Right cardiac atrium (tissue), 5 donors: ENCODE data around the gene RAD17. TPM values are rescaled to one million over a fixed set of nuclear protein-coding genes. Genes with fewer than 3 reads are reported as not detected.
A peak's percentile ranks its signal among the peaks of the same experiment; 100 is the strongest.
"Not testable (repeated sequence)": the region's sequence is repeated elsewhere in the genome, so short reads cannot be mapped to it uniquely, and the experiment has no call there.

Experiments
- ATAC-seq, 2 donors: fragments of 200-7000 bp; cut with Tn5 transposase; one replicate each; pipeline versions ENCODE4 v1.8.0 to v1.9.1; 2020; ENCODE audit warnings: moderate library complexity in 2 of 2, mild to moderate bottlenecking in 1 of 2
- DNase-seq, 3 donors: peaks; one replicate each; pipeline ENCODE4 v3.0.0-alpha.2; 2020
- H3K27ac ChIP-seq: one replicate; pipeline ENCODE4 v1.5.1; 2013; ENCODE audit warnings: mild to moderate bottlenecking, low read length, control low read depth, moderate library complexity
- H3K27me3 ChIP-seq: one replicate; pipeline ENCODE4 v1.6.1; 2013; ENCODE audit not compliant: control insufficient read depth, insufficient read depth
- H3K4me1 ChIP-seq: one replicate; pipeline ENCODE4 v1.6.1; 2013; ENCODE audit warnings: low read length; ENCODE audit not compliant: control insufficient read depth, insufficient read depth
- H3K4me3 ChIP-seq: one replicate; pipeline ENCODE4 v1.5.1; 2013; ENCODE audit warnings: low read length, control low read depth
- H3K9me3 ChIP-seq: one replicate; pipeline ENCODE4 v1.6.1; 2013; ENCODE audit warnings: low read length; ENCODE audit not compliant: control insufficient read depth
- whole genome bisulfite sequencing: extraction: QIAGEN DNeasy Blood & Tissue Kit; methylation state at CpG from one replicate; pipeline ENCODE4 v1.1.7; 2013; 5-methylcytosine and 5-hydroxymethylcytosine counted together
- intact Hi-C, 4 donors: fragments of 100-400 bp; cut with DNase I; formaldehyde crosslinking; loops; one replicate each; pipeline versions ENCODE4 v1.11.0 to v1.14.0; 2022 to 2023
- polyA plus RNA-seq: library from polyadenylated mRNA; stranded (reverse); fragments of 200-250 nt; gene quantifications from one replicate; pipeline ENCODE4 v1.2.3, GENCODE V29; 2013
- total RNA-seq, 4 donors: library from RNA; stranded (reverse); fragmentation: NEBNext Ultra II Directional; extraction: Animal tissue kit (Norgen Biotek cat#: 25700); gene quantifications; one replicate each; pipeline ENCODE4 v1.2.1, GENCODE V29; 2021
- donor health status: healthy with polysubstance abuse.
- donor health status: DM: no; HTN: yes; CAD: no.
- donor health status: DM: no; HTN: no; CAD: no.
- donor health status: DM: no; HTN: yes; CAD: no; lungs with severe emphysema.
- donor health status: DM: yes; HTN: yes; CAD: no.

The RAD17 gene
- total and polyA plus RNA-seq, 5 donors = 10.3 to 19.1 (median 18.5) TPM

GRCh38 chr5:69378376-69378775 lies 8.8 kb downstream of the RAD17 start:
- Histone ChIP-seq H3K9me3 (no peaks in the 10 kb centered on the region), H3K4me1 (no peaks in the 10 kb centered on the region), H3K27me3 (no peaks in the 10 kb centered on the region), H3K4me3 (no peak overlapping the region), H3K27ac (no peak overlapping the region)
- intact Hi-C loops = no loop called here
- ATAC-seq (no peak), DNase-seq (no peak)

GRCh38 chr5:69404659-69405330 lies 35.2 kb downstream of the RAD17 start:
- no peak for DNase-seq
- intact Hi-C loops = no loop called here
- Histone ChIP-seq H3K27ac (no peak overlapping the region), H3K27me3 (no peaks in the 10 kb centered on the region), H3K4me1 (no peaks in the 10 kb centered on the region), H3K4me3 (no peak overlapping the region), H3K9me3 (no peaks in the 10 kb centered on the region)
- WGBS = 88% methylated on average over 15 of the region's 15 CpGs
- no peak for ATAC-seq

- peak; percentile 71 to 86 (median 85) for DNase-seq
- H3K27ac ChIP-seq = no peak within 1 kb of the TSS
- WGBS = 19% methylated on average over 78 of the region's 78 CpGs
- no peaks in the 10 kb centered on the region for H3K4me1 ChIP-seq
- peak; percentile 97 to 99 for ATAC-seq
- H3K9me3 ChIP-seq = no peaks in the 10 kb centered on the region
- peak within 1 kb of the TSS; percentile 68 for H3K4me3 ChIP-seq
- no peaks in the 10 kb centered on the region for H3K27me3 ChIP-seq
- intact Hi-C loops = no loop called here
These were observed 45.4 kb downstream of the RAD17 start, which contains the start of gene MARVELD2 for GRCh38 chr5:69414885-69415583. Gene MARVELD2, plus strand, starts transcription at chr5:69415116. Its CDS starts 4,270 bp downstream, at chr5:69419386.

- intact Hi-C loops = no loop called here
- DNase-seq (no peak), ATAC-seq (no peak)
- WGBS = 56% methylated on average over 18 of the region's 18 CpGs
- Histone ChIP-seq H3K4me3 (peak overlapping the region; percentile 68), H3K9me3 (no peaks in the 10 kb centered on the region), H3K27me3 (no peaks in the 10 kb centered on the region), H3K27ac (no peak overlapping the region), H3K4me1 (no peaks in the 10 kb centered on the region)
These were observed 46.0 kb downstream of the RAD17 start for GRCh38 chr5:69415584-69415958.

- no peak for ATAC-seq
- Histone ChIP-seq H3K9me3 (no peaks in the 10 kb centered on the region), H3K27me3 (no peaks in the 10 kb centered on the region), H3K4me1 (no peaks in the 10 kb centered on the region), H3K4me3 (no peak overlapping the region), H3K27ac (no peak overlapping the region)
- 93% methylated on average over 6 of the region's 6 CpGs for WGBS
- intact Hi-C loops = no loop called here
- no peak for DNase-seq
These were observed 46.6 kb downstream of the RAD17 start for GRCh38 chr5:69416180-69416579.

GRCh38 chr5:69416699-69417098 lies 47.1 kb downstream of the RAD17 start:
- no peak for ATAC-seq
- Histone ChIP-seq H3K4me3 (no peak overlapping the region), H3K27ac (no peak overlapping the region), H3K27me3 (no peaks in the 10 kb centered on the region), H3K9me3 (no peaks in the 10 kb centered on the region), H3K4me1 (no peaks in the 10 kb centered on the region)
- DNase-seq = no peak
- intact Hi-C loops = no loop called here

- 92% methylated on average over 3 of the region's 3 CpGs for WGBS
- intact Hi-C loops = no loop called here
These were observed 48.9 kb downstream of the RAD17 start for GRCh38 chr5:69418554-69418953.

GRCh38 chr5:69431424-69432303 lies 62.0 kb downstream of the RAD17 start:
- no peak for DNase-seq
- Histone ChIP-seq H3K4me1 (no peaks in the 10 kb centered on the region), H3K9me3 (no peaks in the 10 kb centered on the region), H3K4me3 (no peak overlapping the region), H3K27me3 (no peaks in the 10 kb centered on the region), H3K27ac (no peak overlapping the region)
- ATAC-seq = no peak
- WGBS = 87% methylated on average over 11 of the region's 11 CpGs
- intact Hi-C loops = no loop called here

More at GRCh38 chr5:69418554-69418953, 48.9 kb downstream of the RAD17 start:
- ATAC-seq (no peak), DNase-seq (no peak)
- no peak overlapping the region for H3K4me3 ChIP-seq
- H3K27ac ChIP-seq = no peak overlapping the region
- H3K9me3 ChIP-seq = no peaks in the 10 kb centered on the region
- H3K4me1 ChIP-seq = no peaks in the 10 kb centered on the region
- no peaks in the 10 kb centered on the region for H3K27me3 ChIP-seq

- DNase-seq (no peak), ATAC-seq (no peak)
- Histone ChIP-seq H3K27ac (no peak overlapping the region), H3K27me3 (no peaks in the 10 kb centered on the region), H3K4me1 (no peaks in the 10 kb centered on the region), H3K4me3 (no peak overlapping the region), H3K9me3 (no peaks in the 10 kb centered on the region)
- 82% methylated on average over 8 of the region's 8 CpGs for WGBS
- intact Hi-C loops = no loop called here
These were observed 63.0 kb downstream of the RAD17 start for GRCh38 chr5:69432412-69433206.

GRCh38 chr5:69435276-69435884 lies 65.8 kb downstream of the RAD17 start:
- H3K27me3 ChIP-seq, H3K27ac ChIP-seq, ATAC-seq, intact Hi-C loops, H3K4me3 ChIP-seq, H3K4me1 ChIP-seq, DNase-seq, H3K9me3 ChIP-seq: not testable (repeated sequence)
- WGBS = 96% methylated on average over 5 of the region's 5 CpGs
